Measurements from ENCODE around the gene STX5.

DNA sequence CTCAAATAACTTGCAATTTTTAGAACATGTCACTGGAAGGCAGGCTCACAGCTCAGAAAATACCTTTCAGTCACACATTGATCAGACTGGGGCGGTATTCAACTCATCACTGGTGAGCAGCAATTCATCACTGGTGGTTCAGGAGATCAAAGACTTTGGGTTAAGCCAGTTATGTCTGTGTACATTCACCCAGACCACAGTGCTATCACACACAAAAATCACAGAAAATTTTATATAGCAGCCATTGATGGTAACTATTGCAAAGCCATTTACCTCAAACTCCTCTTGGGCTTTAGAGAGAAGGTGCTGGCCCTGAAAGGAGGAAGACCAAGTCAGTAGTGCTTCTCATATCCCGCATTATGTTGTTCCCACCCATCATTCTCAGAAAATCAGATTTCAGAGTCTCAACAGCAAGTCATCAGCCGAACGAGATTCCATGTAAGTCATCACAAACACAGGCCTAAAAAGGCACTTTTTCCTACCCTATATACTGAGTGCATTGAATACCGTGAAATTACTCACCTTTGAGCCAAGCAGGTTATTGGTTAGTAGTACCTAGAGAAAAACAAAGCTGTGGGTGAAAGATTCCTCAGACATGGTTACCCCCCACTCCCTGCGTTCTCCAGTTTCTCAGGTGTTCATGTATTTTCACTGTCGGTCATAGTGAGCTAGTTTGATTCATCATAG lies 21.6 kb upstream of the STX5 start:
- TF ChIP-seq, protein P1, sequence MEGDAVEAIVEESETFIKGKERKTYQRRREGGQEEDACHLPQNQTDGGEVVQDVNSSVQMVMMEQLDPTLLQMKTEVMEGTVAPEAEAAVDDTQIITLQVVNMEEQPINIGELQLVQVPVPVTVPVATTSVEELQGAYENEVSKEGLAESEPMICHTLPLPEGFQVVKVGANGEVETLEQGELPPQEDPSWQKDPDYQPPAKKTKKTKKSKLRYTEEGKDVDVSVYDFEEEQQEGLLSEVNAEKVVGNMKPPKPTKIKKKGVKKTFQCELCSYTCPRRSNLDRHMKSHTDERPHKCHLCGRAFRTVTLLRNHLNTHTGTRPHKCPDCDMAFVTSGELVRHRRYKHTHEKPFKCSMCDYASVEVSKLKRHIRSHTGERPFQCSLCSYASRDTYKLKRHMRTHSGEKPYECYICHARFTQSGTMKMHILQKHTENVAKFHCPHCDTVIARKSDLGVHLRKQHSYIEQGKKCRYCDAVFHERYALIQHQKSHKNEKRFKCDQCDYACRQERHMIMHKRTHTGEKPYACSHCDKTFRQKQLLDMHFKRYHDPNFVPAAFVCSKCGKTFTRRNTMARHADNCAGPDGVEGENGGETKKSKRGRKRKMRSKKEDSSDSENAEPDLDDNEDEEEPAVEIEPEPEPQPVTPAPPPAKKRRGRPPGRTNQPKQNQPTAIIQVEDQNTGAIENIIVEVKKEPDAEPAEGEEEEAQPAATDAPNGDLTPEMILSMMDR (IDR thresholded peaks at IDR 0.05; ENCODE audit: insufficient read depth, low read length): no peak
- TF ChIP-seq, protein P2, sequence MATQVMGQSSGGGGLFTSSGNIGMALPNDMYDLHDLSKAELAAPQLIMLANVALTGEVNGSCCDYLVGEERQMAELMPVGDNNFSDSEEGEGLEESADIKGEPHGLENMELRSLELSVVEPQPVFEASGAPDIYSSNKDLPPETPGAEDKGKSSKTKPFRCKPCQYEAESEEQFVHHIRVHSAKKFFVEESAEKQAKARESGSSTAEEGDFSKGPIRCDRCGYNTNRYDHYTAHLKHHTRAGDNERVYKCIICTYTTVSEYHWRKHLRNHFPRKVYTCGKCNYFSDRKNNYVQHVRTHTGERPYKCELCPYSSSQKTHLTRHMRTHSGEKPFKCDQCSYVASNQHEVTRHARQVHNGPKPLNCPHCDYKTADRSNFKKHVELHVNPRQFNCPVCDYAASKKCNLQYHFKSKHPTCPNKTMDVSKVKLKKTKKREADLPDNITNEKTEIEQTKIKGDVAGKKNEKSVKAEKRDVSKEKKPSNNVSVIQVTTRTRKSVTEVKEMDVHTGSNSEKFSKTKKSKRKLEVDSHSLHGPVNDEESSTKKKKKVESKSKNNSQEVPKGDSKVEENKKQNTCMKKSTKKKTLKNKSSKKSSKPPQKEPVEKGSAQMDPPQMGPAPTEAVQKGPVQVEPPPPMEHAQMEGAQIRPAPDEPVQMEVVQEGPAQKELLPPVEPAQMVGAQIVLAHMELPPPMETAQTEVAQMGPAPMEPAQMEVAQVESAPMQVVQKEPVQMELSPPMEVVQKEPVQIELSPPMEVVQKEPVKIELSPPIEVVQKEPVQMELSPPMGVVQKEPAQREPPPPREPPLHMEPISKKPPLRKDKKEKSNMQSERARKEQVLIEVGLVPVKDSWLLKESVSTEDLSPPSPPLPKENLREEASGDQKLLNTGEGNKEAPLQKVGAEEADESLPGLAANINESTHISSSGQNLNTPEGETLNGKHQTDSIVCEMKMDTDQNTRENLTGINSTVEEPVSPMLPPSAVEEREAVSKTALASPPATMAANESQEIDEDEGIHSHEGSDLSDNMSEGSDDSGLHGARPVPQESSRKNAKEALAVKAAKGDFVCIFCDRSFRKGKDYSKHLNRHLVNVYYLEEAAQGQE (IDR thresholded peaks at IDR 0.05; ENCODE audit: insufficient replicate concordance, low read depth): no peak

Measured in HL-60 (cell line).